ENCODE measurements around the gene PIGU. TPM values are rescaled to one million over a fixed set of nuclear protein-coding genes. Genes with fewer than 3 reads are reported as not detected.

Gene PIGU
- total and polyA plus RNA-seq, 2 of the 13 experiments (the other 11 are each of a cell fraction or from before 2014, with no cell fraction given) = 45.5 to 231 TPM

DNA sequence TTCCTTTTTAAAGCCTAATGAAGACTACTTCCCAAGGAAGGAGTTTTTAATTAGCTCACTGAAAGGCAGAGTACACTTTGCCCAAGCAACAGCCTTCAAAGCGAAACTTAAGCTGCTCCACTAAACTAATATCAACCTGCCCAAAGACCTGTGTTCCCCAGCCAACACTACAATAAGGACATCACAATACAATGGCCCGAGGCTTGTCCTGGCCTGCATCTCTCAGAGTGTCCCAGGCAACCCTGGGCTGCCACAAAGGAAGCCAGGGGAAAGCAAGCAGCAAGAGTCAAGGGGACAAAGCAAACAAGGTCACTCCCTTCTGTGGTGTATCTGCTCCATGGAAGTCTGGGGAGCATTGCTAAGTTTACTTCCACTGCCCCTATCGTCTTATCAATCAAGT is 52.3 kb downstream of the PIGU start (continued):
- TF ChIP-seq ZFP91 (CRISPR knock-in tag; IDR thresholded peaks at IDR 0.05; ENCODE audit: borderline replicate concordance) (no peak), ZNF251 (CRISPR knock-in tag; IDR thresholded peaks at IDR 0.05) (0 out of 2 replicates have a peak, but pooled peaks have one; percentile 35), ZNF576 (CRISPR knock-in tag; IDR thresholded peaks at IDR 0.05) (no peak), ZNF747 (CRISPR knock-in tag; IDR thresholded peaks at IDR 0.05; ENCODE audit: borderline replicate concordance) (no peak), SP2 (CRISPR knock-in tag; IDR thresholded peaks at IDR 0.05) (no peak), HCFC1 (IDR thresholded peaks at IDR 0.05; ENCODE audit: low read depth, low read length) (no peak), CBX1 (IDR thresholded peaks at IDR 0.05; ENCODE audit: low read depth) (no peak), ZNF274 (CRISPR knock-in tag; IDR thresholded peaks at IDR 0.05) (0 out of 2 replicates have a peak, but pooled peaks have one; percentile 26), NFATC3 (CRISPR knock-in tag; IDR thresholded peaks at IDR 0.05) (0 out of 2 replicates have a peak, but pooled peaks have one; percentile 60), ZNF343 (CRISPR knock-in tag; IDR thresholded peaks at IDR 0.05) (0 out of 2 replicates have a peak, but pooled peaks have one; percentile 55), REPIN1 (CRISPR knock-in tag; IDR thresholded peaks at IDR 0.05; ENCODE audit: borderline replicate concordance, low read depth) (no peak), DPF2 (CRISPR knock-in tag; IDR thresholded peaks at IDR 0.05; ENCODE audit: borderline replicate concordance, low read depth) (peak; percentile 29; the same call in 1 of the 2 replicates), SOX13 (IDR thresholded peaks at IDR 0.05) (no peak), SOX13 (CRISPR knock-in tag; conservative IDR thresholded peaks at IDR 0.05 in 1 of 2, IDR thresholded peaks at IDR 0.05 in 1 of 2) (0 out of 4 replicates have a peak, but pooled peaks of 1 of the 2 experiments have one; percentile 6), TAF1 (CRISPR knock-in tag; IDR thresholded peaks at IDR 0.05) (no peak), PHB2 (IDR thresholded peaks at IDR 0.05; ENCODE audit: partially characterized antibody) (no peak), ZNF790 (CRISPR knock-in tag; IDR thresholded peaks at IDR 0.05; ENCODE audit: borderline replicate concordance) (no peak), ZNF564 (CRISPR knock-in tag; IDR thresholded peaks at IDR 0.05) (no peak), ELF4 (CRISPR knock-in tag; IDR thresholded peaks at IDR 0.05; ENCODE audit: borderline replicate concordance) (no peak), ZNF33B (CRISPR knock-in tag; IDR thresholded peaks at IDR 0.05) (0 out of 2 replicates have a peak, but pooled peaks have one; percentile 59), GRHL1 (CRISPR knock-in tag; conservative IDR thresholded peaks at IDR 0.05) (no peak), ZBTB42 (CRISPR knock-in tag; IDR thresholded peaks at IDR 0.05) (no peak), ATF7-NPFF (CRISPR knock-in tag; IDR thresholded peaks at IDR 0.05; ENCODE audit: low read depth) (no peak), NFE2 (CRISPR knock-in tag; IDR thresholded peaks at IDR 0.05) (no peak), FOSL2 (CRISPR knock-in tag; IDR thresholded peaks at IDR 0.05) (0 out of 2 replicates have a peak, but pooled peaks have one; percentile 7)
- TF ChIP-seq, protein P1, sequence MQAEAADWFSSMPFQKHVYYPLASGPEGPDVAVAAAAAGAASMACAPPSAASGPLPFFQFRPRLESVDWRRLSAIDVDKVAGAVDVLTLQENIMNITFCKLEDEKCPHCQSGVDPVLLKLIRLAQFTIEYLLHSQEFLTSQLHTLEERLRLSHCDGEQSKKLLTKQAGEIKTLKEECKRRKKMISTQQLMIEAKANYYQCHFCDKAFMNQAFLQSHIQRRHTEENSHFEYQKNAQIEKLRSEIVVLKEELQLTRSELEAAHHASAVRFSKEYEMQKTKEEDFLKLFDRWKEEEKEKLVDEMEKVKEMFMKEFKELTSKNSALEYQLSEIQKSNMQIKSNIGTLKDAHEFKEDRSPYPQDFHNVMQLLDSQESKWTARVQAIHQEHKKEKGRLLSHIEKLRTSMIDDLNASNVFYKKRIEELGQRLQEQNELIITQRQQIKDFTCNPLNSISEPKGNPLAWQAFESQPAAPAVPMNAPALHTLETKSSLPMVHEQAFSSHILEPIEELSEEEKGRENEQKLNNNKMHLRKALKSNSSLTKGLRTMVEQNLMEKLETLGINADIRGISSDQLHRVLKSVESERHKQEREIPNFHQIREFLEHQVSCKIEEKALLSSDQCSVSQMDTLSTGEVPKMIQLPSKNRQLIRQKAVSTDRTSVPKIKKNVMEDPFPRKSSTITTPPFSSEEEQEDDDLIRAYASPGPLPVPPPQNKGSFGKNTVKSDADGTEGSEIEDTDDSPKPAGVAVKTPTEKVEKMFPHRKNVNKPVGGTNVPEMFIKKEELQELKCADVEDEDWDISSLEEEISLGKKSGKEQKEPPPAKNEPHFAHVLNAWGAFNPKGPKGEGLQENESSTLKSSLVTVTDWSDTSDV (CRISPR knock-in tag; IDR thresholded peaks at IDR 0.05) = no peak
